HFF-Myc (cell line): ENCODE data around the gene BOC.

ENCODE experiments used
- DNase-seq: peaks from one replicate; pipeline ENCODE4 v3.0.0-alpha.2; 2011; ENCODE audit warnings: low read depth; ENCODE audit errors: extremely low read depth
- H3K4me3 ChIP-seq: replicated peaks from 2 replicates; pipeline ENCODE4 v1.5.1; 2011; ENCODE audit warnings: low read depth, mild to moderate bottlenecking, control low read depth, low read length
- CTCF ChIP-seq: IDR thresholded peaks from 2 replicates; pipeline ENCODE4 v1.5.1; 2012; ENCODE audit warnings: mild to moderate bottlenecking, low read depth, low read length, control low read depth; ENCODE audit errors: missing control alignments

BOC gene

GRCh38 chr3:113213896-113214587 lies 2.7 kb downstream of the BOC start:
- TF ChIP-seq CTCF = no peak
- H3K4me3 ChIP-seq = no peak overlapping the region
- DNase-seq = no peak

- TF ChIP-seq CTCF = no peak
- DNase-seq = no peak
- no peak overlapping the region for H3K4me3 ChIP-seq
Observed at GRCh38 chr3:113214917-113215595, 3.7 kb downstream of the BOC start.

- TF ChIP-seq CTCF = no peak
- DNase-seq = no peak
- H3K4me3 ChIP-seq = no peak overlapping the region
Observed at GRCh38 chr3:113216393-113216792, 5.0 kb downstream of the BOC start.

- no peak for TF ChIP-seq CTCF
- DNase-seq = no peak
- H3K4me3 ChIP-seq = no peak overlapping the region
Observed at GRCh38 chr3:113218011-113218680, 6.8 kb downstream of the BOC start.

GRCh38 chr3:113218681-113219045 lies 7.3 kb downstream of the BOC start:
- TF ChIP-seq CTCF = no peak
- no peak for DNase-seq
- no peak overlapping the region for H3K4me3 ChIP-seq

GRCh38 chr3:113219605-113220300 lies 8.4 kb downstream of the BOC start:
- no peak for DNase-seq
- TF ChIP-seq CTCF = no peak
- H3K4me3 ChIP-seq = no peak overlapping the region
